K562 (cell line): ENCODE data around the gene CD300A. TPM values are rescaled to one million over a fixed set of nuclear protein-coding genes. Genes with fewer than 3 reads are reported as not detected.
A peak's percentile ranks its signal among the peaks of the same experiment; 100 is the strongest.

Experiments used
- ARID1B ChIP-seq: fragments of 450-650 bp; IDR thresholded peaks from 2 replicates; pipeline ENCODE4 v1.6.1; 2016; ENCODE audit warnings: antibody characterized with exemption, mild to moderate bottlenecking, inconsistent platforms
- BHLHE40 ChIP-seq: IDR thresholded peaks from 2 replicates; pipeline ENCODE4 v1.6.1; 2011; ENCODE audit warnings: low read length, improper control_type of control experiment
- GABPA ChIP-seq: fragments of 200-800 bp; sonication (Bioruptor generic); conservative IDR thresholded peaks from 2 replicates; pipeline ENCODE4 v1.6.1; 2016; ENCODE audit warnings: low read depth, missing genetic modification characterization, missing compliant biosample characterization
- GATAD2A ChIP-seq: fragments of 450-650 bp; IDR thresholded peaks from 2 replicates; pipeline ENCODE4 v1.6.1; 2017
- GTF2E2 ChIP-seq: fragments of 200-800 bp; sonication (Bioruptor generic); IDR thresholded peaks from 2 replicates; pipeline ENCODE4 v1.6.1; 2016; ENCODE audit warnings: missing genetic modification characterization, missing compliant biosample characterization
- KLF10 ChIP-seq: fragments of 250-450 bp; sonication (Bioruptor Pico); IDR thresholded peaks from 2 replicates; pipeline ENCODE4 v1.6.1; 2021; ENCODE audit warnings: matching md5 sums
- KLF13 ChIP-seq: fragments of 450-650 bp; IDR thresholded peaks from 2 replicates; pipeline ENCODE4 v1.6.1; 2016; ENCODE audit warnings: missing genetic modification characterization, low read depth, mild to moderate bottlenecking, missing compliant biosample characterization, moderate library complexity, borderline replicate concordance
- MYNN ChIP-seq, 2 experiments: sonication (generic); formaldehyde crosslinking in 1 of 2; IDR thresholded peaks; 2 replicates each; pipeline versions ENCODE4 v1.5.0 to v1.6.1; 2016 to 2020; ENCODE audit warnings: antibody characterized with exemption in 1 of 2, missing genetic modification reagents in 1 of 2
- NFE2 ChIP-seq: IDR thresholded peaks from 2 replicates; pipeline ENCODE4 v1.6.1; 2014; ENCODE audit warnings: antibody characterized with exemption, low read depth
- PHB ChIP-seq: fragments of 250-450 bp; sonication (Bioruptor Pico); IDR thresholded peaks from 2 replicates; pipeline ENCODE4 v1.5.0; 2021
- POLR3G ChIP-seq: IDR thresholded peaks from 2 replicates; pipeline ENCODE4 v1.6.1; 2011; ENCODE audit not compliant: insufficient read length, insufficient replicate concordance; ENCODE audit errors: extremely low read depth
- TAF1 ChIP-seq: IDR thresholded peaks from 2 replicates; pipeline ENCODE4 v1.6.1; 2011; ENCODE audit warnings: mild to moderate bottlenecking, low read length, moderate library complexity; ENCODE audit not compliant: insufficient read depth, control insufficient read depth, severe bottlenecking; ENCODE audit errors: extremely low read depth
- U2AF2 ChIP-seq: fragments of 200-400 bp; formaldehyde crosslinking; optimal IDR thresholded peaks from 2 replicates; pipeline ENCODE3; 2017; ENCODE audit warnings: low read depth, mild to moderate bottlenecking, low read length
- ZNF232 ChIP-seq: sonication (generic); formaldehyde crosslinking; IDR thresholded peaks from 2 replicates; pipeline ENCODE4 v1.8.0; 2022; ENCODE audit warnings: mild to moderate bottlenecking, missing genetic modification reagents
- polyA plus RNA-seq, 8 experiments: library from polyadenylated mRNA; depleted of rRNA in 4 of 8; stranded (reverse) in 5 of 8; unstranded in 3 of 8; fragments of >200 nt; fragmentation: Nextera tagmentation in 2 of 8; fragmentation: Illumina TruSeq in 1 of 8; extraction: Ambion mirVana in 2 of 8; extraction: Trizol in 1 of 8; gene quantifications; 2 replicates each; pipeline versions ENCODE4 v1.2.1 to v1.2.3, GENCODE V29; 2011 to 2014; ENCODE audit warnings: inconsistent platforms in 1 of 8, missing spikeins in 1 of 8
- total RNA-seq, 7 experiments: library from RNA; depleted of rRNA in 6 of 7; stranded (reverse); fragments of >200 nt in 6 of 7; fragmentation: Illumina TruSeq in 2 of 7; extraction: Trizol in 2 of 7; gene quantifications; 2 replicates each; pipeline versions ENCODE4 v1.2.1 to v1.2.3, GENCODE V29; 2011 to 2021; ENCODE audit warnings: low replicate concordance in 1 of 7
- TF ChIP-seq, protein P1 (sequence below): sonication (generic); formaldehyde crosslinking; IDR thresholded peaks from 2 replicates; pipeline ENCODE4 v1.8.1; 2022; ENCODE audit warnings: missing genetic modification reagents
- TF ChIP-seq, protein P2 (sequence below), 2 experiments: fragments of 450-650 bp in 1 of 2; sonication (generic) in 1 of 2; formaldehyde crosslinking; conservative IDR thresholded peaks; 2 replicates each; pipeline versions ENCODE4 v1.4.0 to v1.8.1; 2020 to 2022; ENCODE audit warnings: mild to moderate bottlenecking in 1 of 2, missing genetic modification reagents in 1 of 2
- TF ChIP-seq, protein P3 (sequence below): fragments of 450-650 bp; conservative IDR thresholded peaks from 2 replicates; pipeline ENCODE4 v1.6.1; 2016; ENCODE audit warnings: missing genetic modification characterization, low read depth, mild to moderate bottlenecking, missing compliant biosample characterization, moderate library complexity
- TF ChIP-seq, protein P4 (sequence below): sonication (generic); formaldehyde crosslinking; IDR thresholded peaks from 2 replicates; pipeline ENCODE4 v1.8.0; 2022; ENCODE audit warnings: mild to moderate bottlenecking, missing genetic modification reagents

CD300A gene
- total and polyA plus RNA-seq, 9 of the 15 experiments (the other 6 are each of a cell fraction or from before 2014, with no cell fraction given) = 0.21 to 1.7 (median 0.41) TPM; not detected in 1

DNA sequence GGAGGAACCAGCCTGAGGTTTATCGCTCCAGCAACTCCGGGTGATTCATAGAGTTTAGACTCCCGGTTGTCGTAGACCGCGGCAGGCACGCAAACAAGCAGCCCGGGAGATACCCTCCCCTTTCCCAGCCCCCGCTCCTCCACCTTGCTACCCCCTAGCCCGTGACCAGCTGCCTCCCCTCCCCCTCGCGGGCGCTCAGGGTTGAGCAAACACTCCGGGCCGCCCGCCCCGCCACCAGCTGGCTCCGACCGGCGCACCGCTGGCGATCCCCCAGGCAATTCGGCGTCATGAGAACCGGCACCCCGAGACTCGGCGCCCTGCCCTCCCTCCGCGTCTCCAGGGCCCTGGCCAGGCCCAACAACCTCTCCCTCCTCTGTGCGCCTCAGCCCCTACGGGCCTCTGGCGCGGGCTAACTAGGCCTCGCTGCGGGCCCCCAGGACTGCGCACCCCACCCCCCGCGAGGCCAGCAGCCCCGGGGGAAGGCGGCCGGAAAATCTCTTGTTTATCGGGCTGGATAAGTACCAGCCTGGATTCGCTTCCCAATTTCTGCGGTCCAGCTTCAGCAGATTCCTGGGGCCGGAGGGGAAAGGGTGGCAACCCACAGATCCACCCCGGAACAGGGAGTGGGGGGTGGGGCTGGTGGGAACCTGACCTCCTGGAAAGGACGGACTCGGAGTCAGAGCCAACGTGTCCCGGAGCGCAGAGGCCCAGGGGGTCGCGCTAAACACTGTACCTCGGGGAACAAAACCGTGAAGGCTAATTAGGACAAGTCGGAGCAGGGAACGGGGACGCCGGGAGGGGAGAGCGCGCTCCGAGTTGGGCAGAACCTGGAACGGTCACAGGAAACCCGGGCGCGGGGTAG is 35.5 kb upstream of the CD300A start (continued):
- TF ChIP-seq, protein P1, sequence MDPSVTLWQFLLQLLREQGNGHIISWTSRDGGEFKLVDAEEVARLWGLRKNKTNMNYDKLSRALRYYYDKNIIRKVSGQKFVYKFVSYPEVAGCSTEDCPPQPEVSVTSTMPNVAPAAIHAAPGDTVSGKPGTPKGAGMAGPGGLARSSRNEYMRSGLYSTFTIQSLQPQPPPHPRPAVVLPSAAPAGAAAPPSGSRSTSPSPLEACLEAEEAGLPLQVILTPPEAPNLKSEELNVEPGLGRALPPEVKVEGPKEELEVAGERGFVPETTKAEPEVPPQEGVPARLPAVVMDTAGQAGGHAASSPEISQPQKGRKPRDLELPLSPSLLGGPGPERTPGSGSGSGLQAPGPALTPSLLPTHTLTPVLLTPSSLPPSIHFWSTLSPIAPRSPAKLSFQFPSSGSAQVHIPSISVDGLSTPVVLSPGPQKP (CRISPR knock-in tag) = no peak
- TF ChIP-seq TAF1 (no peak), KLF13 (0 out of 2 replicates have a peak, but pooled peaks have one; percentile 22), PHB (CRISPR knock-in tag) (no peak), GTF2E2 (tag) (peak; percentile 69), MYNN (IDR thresholded peaks at IDR 0.05) (0 out of 2 replicates have a peak, but pooled peaks have one; percentile 23), MYNN (CRISPR knock-in tag; IDR thresholded peaks at IDR 0.05) (no peak), NFE2 (no peak), ARID1B (peak; percentile 53; the same call in 1 of the 2 replicates), ZNF232 (CRISPR knock-in tag) (no peak), POLR3G (no peak), GATAD2A (no peak), U2AF2 (no peak), GABPA (tag) (0 out of 2 replicates have a peak, but pooled peaks have one; percentile 19), BHLHE40 (peak; percentile 88), KLF10 (CRISPR knock-in tag) (no peak)
- TF ChIP-seq, protein P2, sequence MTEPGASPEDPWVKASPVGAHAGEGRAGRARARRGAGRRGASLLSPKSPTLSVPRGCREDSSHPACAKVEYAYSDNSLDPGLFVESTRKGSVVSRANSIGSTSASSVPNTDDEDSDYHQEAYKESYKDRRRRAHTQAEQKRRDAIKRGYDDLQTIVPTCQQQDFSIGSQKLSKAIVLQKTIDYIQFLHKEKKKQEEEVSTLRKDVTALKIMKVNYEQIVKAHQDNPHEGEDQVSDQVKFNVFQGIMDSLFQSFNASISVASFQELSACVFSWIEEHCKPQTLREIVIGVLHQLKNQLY (CRISPR knock-in tag; conservative IDR thresholded peaks at IDR 0.05) = no peak
- TF ChIP-seq, protein P3, sequence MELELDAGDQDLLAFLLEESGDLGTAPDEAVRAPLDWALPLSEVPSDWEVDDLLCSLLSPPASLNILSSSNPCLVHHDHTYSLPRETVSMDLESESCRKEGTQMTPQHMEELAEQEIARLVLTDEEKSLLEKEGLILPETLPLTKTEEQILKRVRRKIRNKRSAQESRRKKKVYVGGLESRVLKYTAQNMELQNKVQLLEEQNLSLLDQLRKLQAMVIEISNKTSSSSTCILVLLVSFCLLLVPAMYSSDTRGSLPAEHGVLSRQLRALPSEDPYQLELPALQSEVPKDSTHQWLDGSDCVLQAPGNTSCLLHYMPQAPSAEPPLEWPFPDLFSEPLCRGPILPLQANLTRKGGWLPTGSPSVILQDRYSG = no peak
- TF ChIP-seq, protein P4, sequence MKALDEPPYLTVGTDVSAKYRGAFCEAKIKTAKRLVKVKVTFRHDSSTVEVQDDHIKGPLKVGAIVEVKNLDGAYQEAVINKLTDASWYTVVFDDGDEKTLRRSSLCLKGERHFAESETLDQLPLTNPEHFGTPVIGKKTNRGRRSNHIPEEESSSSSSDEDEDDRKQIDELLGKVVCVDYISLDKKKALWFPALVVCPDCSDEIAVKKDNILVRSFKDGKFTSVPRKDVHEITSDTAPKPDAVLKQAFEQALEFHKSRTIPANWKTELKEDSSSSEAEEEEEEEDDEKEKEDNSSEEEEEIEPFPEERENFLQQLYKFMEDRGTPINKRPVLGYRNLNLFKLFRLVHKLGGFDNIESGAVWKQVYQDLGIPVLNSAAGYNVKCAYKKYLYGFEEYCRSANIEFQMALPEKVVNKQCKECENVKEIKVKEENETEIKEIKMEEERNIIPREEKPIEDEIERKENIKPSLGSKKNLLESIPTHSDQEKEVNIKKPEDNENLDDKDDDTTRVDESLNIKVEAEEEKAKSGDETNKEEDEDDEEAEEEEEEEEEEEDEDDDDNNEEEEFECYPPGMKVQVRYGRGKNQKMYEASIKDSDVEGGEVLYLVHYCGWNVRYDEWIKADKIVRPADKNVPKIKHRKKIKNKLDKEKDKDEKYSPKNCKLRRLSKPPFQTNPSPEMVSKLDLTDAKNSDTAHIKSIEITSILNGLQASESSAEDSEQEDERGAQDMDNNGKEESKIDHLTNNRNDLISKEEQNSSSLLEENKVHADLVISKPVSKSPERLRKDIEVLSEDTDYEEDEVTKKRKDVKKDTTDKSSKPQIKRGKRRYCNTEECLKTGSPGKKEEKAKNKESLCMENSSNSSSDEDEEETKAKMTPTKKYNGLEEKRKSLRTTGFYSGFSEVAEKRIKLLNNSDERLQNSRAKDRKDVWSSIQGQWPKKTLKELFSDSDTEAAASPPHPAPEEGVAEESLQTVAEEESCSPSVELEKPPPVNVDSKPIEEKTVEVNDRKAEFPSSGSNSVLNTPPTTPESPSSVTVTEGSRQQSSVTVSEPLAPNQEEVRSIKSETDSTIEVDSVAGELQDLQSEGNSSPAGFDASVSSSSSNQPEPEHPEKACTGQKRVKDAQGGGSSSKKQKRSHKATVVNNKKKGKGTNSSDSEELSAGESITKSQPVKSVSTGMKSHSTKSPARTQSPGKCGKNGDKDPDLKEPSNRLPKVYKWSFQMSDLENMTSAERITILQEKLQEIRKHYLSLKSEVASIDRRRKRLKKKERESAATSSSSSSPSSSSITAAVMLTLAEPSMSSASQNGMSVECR (CRISPR knock-in tag) = peak; percentile 69; the same call in 1 of the 2 replicates
